ENCODE measurements around the gene RNF39. TPM values are rescaled to one million over a fixed set of nuclear protein-coding genes. Genes with fewer than 3 reads are reported as not detected.

The RNF39 gene
- total and polyA plus RNA-seq, 10 of the 15 experiments (the other 5 are each of a cell fraction or from before 2014, with no cell fraction given), result 0.04 to 0.11 TPM; not detected in 8

DNA sequence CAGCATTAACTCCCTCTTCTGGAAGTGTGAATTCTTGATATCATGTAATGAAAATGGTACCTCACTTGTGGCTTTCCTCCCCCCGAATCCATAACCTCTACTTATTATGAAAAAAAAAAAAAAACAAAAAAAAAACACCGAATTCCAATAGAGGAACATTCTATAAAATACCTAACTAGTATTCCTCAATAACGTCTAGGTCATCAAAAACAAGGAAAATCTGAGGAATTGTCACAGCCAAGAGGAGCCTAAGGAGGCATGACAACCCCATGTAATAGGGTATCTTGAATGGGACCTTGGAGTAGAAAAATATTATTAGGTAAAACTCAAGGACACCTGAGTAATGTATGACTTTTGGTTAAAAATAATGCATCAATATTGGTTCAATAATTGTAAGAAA is 53.4 kb downstream of the RNF39 start:
- in situ Hi-C loops (cut with MboI) (no loop called here), intact Hi-C loops (cut with micrococcal nuclease; ENCODE audit: unreplicated experiment) (no loop called here)
- no peak overlapping the region for H3K9ac ChIP-seq (ENCODE audit: control insufficient read depth, insufficient read depth, low read length)
- H3K4me1 ChIP-seq (ENCODE audit: control insufficient read depth, insufficient read depth, low read length), result no peaks in the 10 kb centered on the region
- ChIA-PET RAD21 (ENCODE audit: unreplicated experiment) (no interaction called here), POLR2A (no interaction called here), SMC1A (ENCODE audit: uncharacterized antibody, unreplicated experiment) (no interaction called here), CTCF (no interaction called here)
- DNase-seq (ENCODE audit: low read depth, low spot score) (no peak), FAIRE-seq (no peak), ATAC-seq (no peak)
- no peaks in the 10 kb centered on the region; a peak in 1 of 4 replicates for H3K36me3 ChIP-seq (ENCODE audit: control insufficient read depth in 2 of 2, insufficient read depth in 2 of 2, low read length in 1 of 2)
- H3K27me3 ChIP-seq (replicated peaks in 1 of 2; ENCODE audit: control insufficient read depth in 2 of 2, insufficient read depth in 2 of 2, low read length in 1 of 2), result no peaks in the 10 kb centered on the region
- TF ChIP-seq, protein P1, sequence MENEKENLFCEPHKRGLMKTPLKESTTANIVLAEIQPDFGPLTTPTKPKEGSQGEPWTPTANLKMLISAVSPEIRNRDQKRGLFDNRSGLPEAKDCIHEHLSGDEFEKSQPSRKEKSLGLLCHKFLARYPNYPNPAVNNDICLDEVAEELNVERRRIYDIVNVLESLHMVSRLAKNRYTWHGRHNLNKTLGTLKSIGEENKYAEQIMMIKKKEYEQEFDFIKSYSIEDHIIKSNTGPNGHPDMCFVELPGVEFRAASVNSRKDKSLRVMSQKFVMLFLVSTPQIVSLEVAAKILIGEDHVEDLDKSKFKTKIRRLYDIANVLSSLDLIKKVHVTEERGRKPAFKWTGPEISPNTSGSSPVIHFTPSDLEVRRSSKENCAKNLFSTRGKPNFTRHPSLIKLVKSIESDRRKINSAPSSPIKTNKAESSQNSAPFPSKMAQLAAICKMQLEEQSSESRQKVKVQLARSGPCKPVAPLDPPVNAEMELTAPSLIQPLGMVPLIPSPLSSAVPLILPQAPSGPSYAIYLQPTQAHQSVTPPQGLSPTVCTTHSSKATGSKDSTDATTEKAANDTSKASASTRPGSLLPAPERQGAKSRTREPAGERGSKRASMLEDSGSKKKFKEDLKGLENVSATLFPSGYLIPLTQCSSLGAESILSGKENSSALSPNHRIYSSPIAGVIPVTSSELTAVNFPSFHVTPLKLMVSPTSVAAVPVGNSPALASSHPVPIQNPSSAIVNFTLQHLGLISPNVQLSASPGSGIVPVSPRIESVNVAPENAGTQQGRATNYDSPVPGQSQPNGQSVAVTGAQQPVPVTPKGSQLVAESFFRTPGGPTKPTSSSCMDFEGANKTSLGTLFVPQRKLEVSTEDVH (IDR thresholded peaks at IDR 0.05; ENCODE audit: low read depth, partially characterized antibody), result no peak
- H2AFZ ChIP-seq (ENCODE audit: control insufficient read depth, low read depth, low read length), result no peak overlapping the region
- 75% methylated on average over 3 of the region's 3 CpGs for WGBS (ENCODE audit: insufficient coverage, insufficient replicate concordance, low lambda C conversion rate, missing lambda C conversion rate)
- no peak overlapping the region for H3K4me3 ChIP-seq
- H4K20me1 ChIP-seq (ENCODE audit: control insufficient read depth, insufficient read depth), result no peaks in the 10 kb centered on the region
- H3K27ac ChIP-seq (ENCODE audit: control insufficient read depth, insufficient read depth), result no peak overlapping the region
- no TSS peak for BruUV-seq (replicated peaks)
- no peaks in the 10 kb centered on the region for H3K79me2 ChIP-seq (ENCODE audit: control insufficient read depth, insufficient read depth, low read length)
- no peaks in the 10 kb centered on the region for H3K9me3 ChIP-seq (replicated peaks; ENCODE audit: control insufficient read depth, insufficient read depth, low read length)
- no peak overlapping the region for H3K4me2 ChIP-seq (ENCODE audit: control insufficient read depth, insufficient read depth)

DNA sequence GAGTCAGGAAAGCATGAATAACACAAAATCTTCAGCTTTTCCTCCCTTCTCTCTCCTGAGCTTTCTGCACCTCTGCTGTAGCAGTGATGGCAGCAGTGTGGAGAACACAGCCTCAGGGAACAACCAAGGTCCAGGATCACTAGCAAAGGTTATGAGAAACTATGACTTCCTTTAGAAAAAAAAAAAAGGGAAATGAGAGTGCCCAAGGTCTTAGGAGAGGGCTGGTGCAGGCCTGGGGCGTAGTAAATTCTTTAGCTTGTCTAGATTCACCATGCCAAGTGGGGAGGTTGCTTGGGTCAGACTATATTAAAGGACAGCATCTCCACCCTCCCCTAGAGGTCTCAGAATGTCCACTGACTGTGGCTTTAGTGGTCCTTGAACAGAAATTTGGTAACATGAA is 54.9 kb downstream of the RNF39 start:
- H3K9me3 ChIP-seq (replicated peaks; ENCODE audit: control insufficient read depth, insufficient read depth, low read length), result no peaks in the 10 kb centered on the region
- in situ Hi-C loops (cut with MboI) (no loop called here), intact Hi-C loops (cut with micrococcal nuclease; ENCODE audit: unreplicated experiment) (no loop called here)
- no peak overlapping the region for H3K9ac ChIP-seq (ENCODE audit: control insufficient read depth, insufficient read depth, low read length)
- DNase-seq (ENCODE audit: low read depth, low spot score) (no peak), FAIRE-seq (no peak), ATAC-seq (peak; percentile 43; the same call in 2 of the 3 replicates)
- H3K27ac ChIP-seq (ENCODE audit: control insufficient read depth, insufficient read depth), result no peak overlapping the region
- RAD21 ChIA-PET (ENCODE audit: unreplicated experiment), result no interaction called here
- SMC1A ChIA-PET (ENCODE audit: uncharacterized antibody, unreplicated experiment), result interaction anchor here (1.4 kb wide), 1 partner anchor 169 kb away, joined by 5 read pairs; no protein-coding TSS in a partner anchor
- no peak overlapping the region for H3K4me3 ChIP-seq
- no peaks in the 10 kb centered on the region for H4K20me1 ChIP-seq (ENCODE audit: control insufficient read depth, insufficient read depth)
- 33% methylated on average over 1 of the region's 1 CpG for WGBS (ENCODE audit: insufficient coverage, insufficient replicate concordance, low lambda C conversion rate, missing lambda C conversion rate)
- no peak overlapping the region for H2AFZ ChIP-seq (ENCODE audit: control insufficient read depth, low read depth, low read length)
- H3K36me3 ChIP-seq (ENCODE audit: control insufficient read depth in 2 of 2, insufficient read depth in 2 of 2, low read length in 1 of 2), result no peaks in the 10 kb centered on the region; a peak in 1 of 4 replicates
- CTCF ChIA-PET, result no interaction called here
- no peaks in the 10 kb centered on the region for H3K79me2 ChIP-seq (ENCODE audit: control insufficient read depth, insufficient read depth, low read length)
- H3K27me3 ChIP-seq (replicated peaks in 1 of 2; ENCODE audit: control insufficient read depth in 2 of 2, insufficient read depth in 2 of 2, low read length in 1 of 2), result no peaks in the 10 kb centered on the region
- no TSS peak for BruUV-seq (replicated peaks)
- H3K4me2 ChIP-seq (ENCODE audit: control insufficient read depth, insufficient read depth), result no peak overlapping the region
- no peaks in the 10 kb centered on the region for H3K4me1 ChIP-seq (ENCODE audit: control insufficient read depth, insufficient read depth, low read length)
- POLR2A ChIA-PET, result interaction anchor here (0.7 kb wide), 1 partner anchor 295 kb away, joined by 3 read pairs; no protein-coding TSS in a partner anchor
- no peak for TF ChIP-seq PAX5 (IDR thresholded peaks at IDR 0.05; ENCODE audit: borderline replicate concordance, low read depth, low read length)
- peak; percentile 43; the same call in 1 of the 2 replicates for TF ChIP-seq SPI1 (IDR thresholded peaks at IDR 0.05; ENCODE audit: borderline replicate concordance, insufficient read depth, low read depth, low read length)

Small RNA genes within 50 kb of the gene (small RNA-seq; reads per million reads assigned to genes)
- gene RF02218 (not detected), gene RF02219 (not detected), gene RF02220 (not detected)

Other genes with a start within 250 kb of the RNF39 start
Only the 7 nearest of the 9 such genes appear.
- 1,155 and 1,166 TPM in 2 replicates for gene HLA-A, start 133.2 kb downstream of the RNF39 start, total RNA-seq (2014; rRNA removed)
- 455 and 468 TPM in 2 replicates for gene HLA-A, start 133.2 kb downstream of the RNF39 start, total RNA-seq (2014; rRNA removed; fragmentation: Illumina TruSeq; extraction: Trizol)
- gene HLA-A, start 133.2 kb downstream of the RNF39 start, total RNA-seq (2021), result 928 and 1,003 TPM in 2 replicates
- gene HLA-A, start 133.2 kb downstream of the RNF39 start, polyA plus RNA-seq (2011; rRNA removed), result 490 and 959 TPM in 2 replicates
- 255 and 382 TPM in 2 replicates for gene HLA-A, start 133.2 kb downstream of the RNF39 start, polyA plus RNA-seq (2014; fragmentation: Illumina TruSeq; extraction: Trizol)
- 100 to 1,000 TPM; 129 to 329 TPM for gene HLA-A, start 133.2 kb downstream of the RNF39 start, polyA plus RNA-seq (2014; fragmentation: Nextera tagmentation; extraction: Ambion mirVana)
- gene HLA-A, start 133.2 kb downstream of the RNF39 start, polyA plus RNA-seq (2014; rRNA removed), result 1,078 and 1,263 TPM in 2 replicates
- gene HLA-A, start 133.2 kb downstream of the RNF39 start, polyA plus RNA-seq (2016; fragmentation: Nextera tagmentation; extraction: Ambion mirVana), result 100 to 1,000 TPM; 699 to 799 TPM
- gene POLR1H, start 14.5 kb downstream of the RNF39 start, total RNA-seq (2014; rRNA removed), result 61.9 and 66.5 TPM in 2 replicates
- gene POLR1H, start 14.5 kb downstream of the RNF39 start, total RNA-seq (2014; rRNA removed; fragmentation: Illumina TruSeq; extraction: Trizol), result 62.7 and 63.0 TPM in 2 replicates
- 47.4 and 50.6 TPM in 2 replicates for gene POLR1H, start 14.5 kb downstream of the RNF39 start, total RNA-seq (2021)
- 60.5 and 88.9 TPM in 2 replicates for gene POLR1H, start 14.5 kb downstream of the RNF39 start, polyA plus RNA-seq (2011; rRNA removed)
- gene POLR1H, start 14.5 kb downstream of the RNF39 start, polyA plus RNA-seq (2014; fragmentation: Illumina TruSeq; extraction: Trizol), result 30.7 and 54.0 TPM in 2 replicates
- gene POLR1H, start 14.5 kb downstream of the RNF39 start, polyA plus RNA-seq (2014; fragmentation: Nextera tagmentation; extraction: Ambion mirVana), result 100 to 1,000 TPM; 154 to 160 TPM
- gene POLR1H, start 14.5 kb downstream of the RNF39 start, polyA plus RNA-seq (2014; rRNA removed), result 59.9 and 67.5 TPM in 2 replicates
- 100 to 1,000 TPM in 1 of 2 experiments, 10 to 100 TPM in 1; 99.5 to 108 TPM for gene POLR1H, start 14.5 kb downstream of the RNF39 start, polyA plus RNA-seq (2016; fragmentation: Nextera tagmentation; extraction: Ambion mirVana)
- 27.4 and 32.9 TPM in 2 replicates for gene PPP1R11, start 8.6 kb downstream of the RNF39 start, total RNA-seq (2014; rRNA removed)
- 24.3 and 27.8 TPM in 2 replicates for gene PPP1R11, start 8.6 kb downstream of the RNF39 start, total RNA-seq (2014; rRNA removed; fragmentation: Illumina TruSeq; extraction: Trizol)
- gene PPP1R11, start 8.6 kb downstream of the RNF39 start, total RNA-seq (2021), result 28.7 and 28.8 TPM in 2 replicates
- 48.0 and 56.1 TPM in 2 replicates for gene PPP1R11, start 8.6 kb downstream of the RNF39 start, polyA plus RNA-seq (2011; rRNA removed)
- 48.9 and 54.3 TPM in 2 replicates for gene PPP1R11, start 8.6 kb downstream of the RNF39 start, polyA plus RNA-seq (2014; fragmentation: Illumina TruSeq; extraction: Trizol)
- 10 to 100 TPM; 12.6 to 13.4 TPM for gene PPP1R11, start 8.6 kb downstream of the RNF39 start, polyA plus RNA-seq (2014; fragmentation: Nextera tagmentation; extraction: Ambion mirVana)
- 33.5 and 38.2 TPM in 2 replicates for gene PPP1R11, start 8.6 kb downstream of the RNF39 start, polyA plus RNA-seq (2014; rRNA removed)
- 10 to 100 TPM; 46.2 TPM for gene PPP1R11, start 8.6 kb downstream of the RNF39 start, polyA plus RNA-seq (2016; fragmentation: Nextera tagmentation; extraction: Ambion mirVana)
- gene TRIM31, start 37.3 kb upstream of the RNF39 start, total RNA-seq (2014; rRNA removed), result 0.11 and 0.22 TPM in 2 replicates
- gene TRIM31, start 37.3 kb upstream of the RNF39 start, total RNA-seq (2014; rRNA removed; fragmentation: Illumina TruSeq; extraction: Trizol), result 0.09 and 0.31 TPM in 2 replicates
- gene TRIM31, start 37.3 kb upstream of the RNF39 start, total RNA-seq (2021), result 0.18 and 0.35 TPM in 2 replicates
- gene TRIM31, start 37.3 kb upstream of the RNF39 start, polyA plus RNA-seq (2011; rRNA removed), result 17.4 and 20.5 TPM in 2 replicates
- 0.47 and 0.57 TPM in 2 replicates for gene TRIM31, start 37.3 kb upstream of the RNF39 start, polyA plus RNA-seq (2014; fragmentation: Illumina TruSeq; extraction: Trizol)
- under 1 TPM in 1 of 2 experiments, not detected in 1; 0.09 TPM for gene TRIM31, start 37.3 kb upstream of the RNF39 start, polyA plus RNA-seq (2014; fragmentation: Nextera tagmentation; extraction: Ambion mirVana)
- 0.33 and 0.41 TPM in 2 replicates for gene TRIM31, start 37.3 kb upstream of the RNF39 start, polyA plus RNA-seq (2014; rRNA removed)
- not detected for gene TRIM31, start 37.3 kb upstream of the RNF39 start, polyA plus RNA-seq (2016; fragmentation: Nextera tagmentation; extraction: Ambion mirVana)
- 0.05 TPM in 1 of 2 replicates, not detected in the other for gene TRIM40, start 60.4 kb upstream of the RNF39 start, total RNA-seq (2014; rRNA removed)
- gene TRIM40, start 60.4 kb upstream of the RNF39 start, total RNA-seq (2014; rRNA removed; fragmentation: Illumina TruSeq; extraction: Trizol), result not detected in 2 replicates
- gene TRIM40, start 60.4 kb upstream of the RNF39 start, total RNA-seq (2021), result not detected in 2 replicates
- gene TRIM40, start 60.4 kb upstream of the RNF39 start, polyA plus RNA-seq (2011; rRNA removed), result not detected in 2 replicates
- not detected in 2 replicates for gene TRIM40, start 60.4 kb upstream of the RNF39 start, polyA plus RNA-seq (2014; fragmentation: Illumina TruSeq; extraction: Trizol)
- gene TRIM40, start 60.4 kb upstream of the RNF39 start, polyA plus RNA-seq (2014; fragmentation: Nextera tagmentation; extraction: Ambion mirVana), result not detected
- gene TRIM40, start 60.4 kb upstream of the RNF39 start, polyA plus RNA-seq (2014; rRNA removed), result not detected in 2 replicates
- not detected for gene TRIM40, start 60.4 kb upstream of the RNF39 start, polyA plus RNA-seq (2016; fragmentation: Nextera tagmentation; extraction: Ambion mirVana)
- not detected in 2 replicates for gene TRIM10, start 85.4 kb upstream of the RNF39 start, total RNA-seq (2014; rRNA removed)
- not detected in 2 replicates for gene TRIM10, start 85.4 kb upstream of the RNF39 start, total RNA-seq (2014; rRNA removed; fragmentation: Illumina TruSeq; extraction: Trizol)
- not detected in 2 replicates for gene TRIM10, start 85.4 kb upstream of the RNF39 start, total RNA-seq (2021)
- 0.01 and 0.04 TPM in 2 replicates for gene TRIM10, start 85.4 kb upstream of the RNF39 start, polyA plus RNA-seq (2011; rRNA removed)
- gene TRIM10, start 85.4 kb upstream of the RNF39 start, polyA plus RNA-seq (2014; fragmentation: Illumina TruSeq; extraction: Trizol), result not detected in 2 replicates
- not detected for gene TRIM10, start 85.4 kb upstream of the RNF39 start, polyA plus RNA-seq (2014; fragmentation: Nextera tagmentation; extraction: Ambion mirVana)
- not detected in 2 replicates for gene TRIM10, start 85.4 kb upstream of the RNF39 start, polyA plus RNA-seq (2014; rRNA removed)
- gene TRIM10, start 85.4 kb upstream of the RNF39 start, polyA plus RNA-seq (2016; fragmentation: Nextera tagmentation; extraction: Ambion mirVana), result not detected
- not detected in 2 replicates for gene TRIM15, start 87.8 kb upstream of the RNF39 start, total RNA-seq (2014; rRNA removed)
- not detected in 2 replicates for gene TRIM15, start 87.8 kb upstream of the RNF39 start, total RNA-seq (2014; rRNA removed; fragmentation: Illumina TruSeq; extraction: Trizol)
- 0.08 TPM in 1 of 2 replicates, not detected in the other for gene TRIM15, start 87.8 kb upstream of the RNF39 start, total RNA-seq (2021)
- 0.29 TPM in 1 of 2 replicates, not detected in the other for gene TRIM15, start 87.8 kb upstream of the RNF39 start, polyA plus RNA-seq (2011; rRNA removed)
- gene TRIM15, start 87.8 kb upstream of the RNF39 start, polyA plus RNA-seq (2014; fragmentation: Illumina TruSeq; extraction: Trizol), result not detected in 2 replicates
- not detected for gene TRIM15, start 87.8 kb upstream of the RNF39 start, polyA plus RNA-seq (2014; fragmentation: Nextera tagmentation; extraction: Ambion mirVana)
- not detected in 2 replicates for gene TRIM15, start 87.8 kb upstream of the RNF39 start, polyA plus RNA-seq (2014; rRNA removed)
- not detected for gene TRIM15, start 87.8 kb upstream of the RNF39 start, polyA plus RNA-seq (2016; fragmentation: Nextera tagmentation; extraction: Ambion mirVana)